NCI-H2029 (cell line): ENCODE data around the gene NPIPA1.
"Not testable (repeated sequence)": the region's sequence is repeated elsewhere in the genome, so short reads cannot be mapped to it uniquely, and the experiment has no call there.

Source experiments
- DNase-seq: peaks from one replicate; lab custom pipeline; 2025; lab: John Stamatoyannopoulos, UW

Gene NPIPA1

DNA sequence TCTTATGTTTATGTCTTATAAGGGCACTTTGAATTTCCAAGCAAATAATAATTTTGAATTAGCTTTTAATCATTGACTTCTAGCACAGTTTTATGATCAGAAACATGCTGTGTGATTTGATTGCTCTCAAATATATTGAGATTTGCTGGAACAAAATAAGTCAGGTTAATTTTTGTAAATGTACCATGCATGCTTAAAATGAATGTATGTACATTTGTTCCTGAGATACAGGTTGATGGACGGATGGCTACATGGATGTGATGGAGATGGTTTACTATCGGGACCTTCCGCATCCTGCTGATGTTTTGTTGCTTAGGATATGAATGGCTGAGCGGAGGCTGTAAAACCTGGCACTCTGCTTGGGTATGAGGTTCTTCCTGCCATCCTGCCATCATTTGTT is at the start of gene NPIPA1:
Gene NPIPA1, plus strand, starts transcription at position 301 of the 400 bp plus-strand sequence. Its CDS starts 0 bp downstream, at position 301.
- DNase-seq: not testable (repeated sequence)

DNA sequence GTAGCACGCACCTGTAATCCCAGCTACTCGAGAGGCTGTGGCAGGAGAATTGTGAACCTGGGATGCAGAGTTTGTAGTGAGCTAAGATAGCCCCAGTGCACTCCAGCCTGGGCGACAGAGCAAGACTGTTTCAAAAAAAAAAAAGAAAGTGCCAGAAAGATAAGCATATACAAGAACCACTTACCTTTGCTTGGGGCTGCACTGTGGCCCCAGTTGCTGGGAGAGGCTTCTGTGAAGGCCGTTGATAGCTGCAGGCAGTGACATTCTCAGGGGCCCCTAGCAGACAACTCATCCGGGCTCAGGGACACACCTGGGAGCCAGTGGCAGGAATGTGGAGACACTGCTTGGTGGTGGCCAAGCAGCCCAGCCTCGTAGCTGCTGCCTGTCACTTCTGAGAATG is 45.1 kb upstream of the NPIPA1 start:
- not testable (repeated sequence) for DNase-seq

DNA sequence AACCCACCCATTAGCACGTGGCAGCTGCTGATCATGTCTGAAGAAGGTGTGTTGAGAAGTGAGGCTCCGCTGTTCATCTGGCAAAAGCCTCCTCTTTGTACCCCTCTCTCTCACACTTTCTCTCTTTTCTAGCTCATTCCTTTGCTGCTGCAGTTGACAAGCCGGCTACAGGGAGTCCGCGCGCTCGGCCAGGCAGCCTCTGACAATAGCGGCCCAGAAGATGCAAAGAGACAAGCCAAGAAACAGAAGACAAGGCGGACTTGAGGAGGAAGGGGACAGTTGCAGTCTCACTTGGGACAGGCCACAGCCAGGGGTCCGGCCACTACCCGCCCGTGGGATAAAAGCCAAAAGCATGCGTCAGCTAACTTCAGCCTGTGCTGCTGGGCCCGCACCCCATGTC is 41.9 kb upstream of the NPIPA1 start:
- not testable (repeated sequence) for DNase-seq

DNA sequence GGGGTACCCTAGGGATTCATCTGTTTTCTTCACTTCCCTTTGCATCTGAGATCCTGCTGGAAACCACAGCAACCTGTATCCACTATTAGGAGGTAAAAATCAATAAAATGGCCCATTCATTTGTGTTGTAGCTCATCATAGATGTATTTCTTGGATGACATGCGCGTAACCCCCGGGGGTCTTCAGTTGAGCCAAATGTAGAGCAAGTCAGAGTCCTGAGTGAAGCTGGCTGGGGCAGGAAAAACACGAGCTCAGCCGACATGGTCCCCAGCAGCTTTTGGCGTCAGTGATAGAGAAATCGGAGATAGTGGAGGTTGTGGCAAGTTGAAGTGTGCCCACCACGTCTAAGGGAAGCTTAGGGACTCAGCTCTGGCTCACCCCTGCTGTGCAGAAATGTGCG is 41.2 kb upstream of the NPIPA1 start:
- not testable (repeated sequence) for DNase-seq

DNA sequence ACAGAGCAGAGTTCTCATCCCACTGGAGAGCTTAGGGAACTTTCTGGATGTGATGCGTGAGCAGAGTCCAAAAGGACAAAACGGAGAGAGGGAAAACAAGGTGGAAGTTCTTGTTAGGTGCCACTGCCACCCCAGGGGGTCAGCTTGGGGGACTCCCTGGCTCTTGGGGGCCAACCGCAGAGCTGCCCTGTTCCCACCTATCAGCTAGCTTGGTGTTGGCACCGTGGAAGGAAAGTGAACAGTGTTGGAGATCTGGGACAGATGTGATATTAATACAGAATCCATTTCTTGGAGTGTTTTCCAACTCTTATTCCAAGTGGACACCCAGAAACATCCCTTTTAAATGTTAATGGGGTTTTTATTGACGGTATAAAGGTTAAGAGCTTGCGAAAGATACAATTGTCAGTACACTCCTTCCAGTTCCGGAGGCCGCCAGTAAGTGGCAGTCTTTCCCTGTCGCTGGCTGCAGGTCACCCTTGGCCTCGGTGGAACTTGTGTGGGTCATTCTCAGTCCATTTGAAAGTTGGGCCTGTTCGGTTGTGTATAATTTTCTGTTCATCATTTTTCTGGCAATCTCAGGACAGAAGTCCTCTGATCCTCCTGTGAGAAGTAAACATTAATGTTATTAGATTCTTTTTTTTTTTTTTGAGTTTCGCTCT is 40.1 kb upstream of the NPIPA1 start:
- not testable (repeated sequence) for DNase-seq

DNA sequence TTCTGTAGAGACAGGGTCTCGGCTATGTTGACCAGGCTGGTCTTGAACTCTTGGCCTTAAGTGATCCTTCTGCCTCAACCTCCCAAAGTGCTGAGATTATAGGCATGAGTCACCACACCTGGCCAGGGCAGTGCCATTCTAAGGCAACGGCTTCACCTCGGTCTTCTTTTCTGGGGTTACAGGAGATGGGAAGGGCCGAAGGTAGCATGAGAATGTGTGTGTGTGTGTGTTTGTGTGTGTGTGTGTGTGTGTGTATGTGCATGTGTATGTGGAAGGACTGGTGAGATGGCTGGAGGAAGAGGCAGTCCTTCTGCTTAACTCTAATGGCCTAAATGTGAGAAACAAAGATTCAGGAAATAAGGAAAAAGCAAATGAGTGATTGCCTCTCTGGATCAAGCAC is 39.1 kb upstream of the NPIPA1 start:
- not testable (repeated sequence) for DNase-seq

DNA sequence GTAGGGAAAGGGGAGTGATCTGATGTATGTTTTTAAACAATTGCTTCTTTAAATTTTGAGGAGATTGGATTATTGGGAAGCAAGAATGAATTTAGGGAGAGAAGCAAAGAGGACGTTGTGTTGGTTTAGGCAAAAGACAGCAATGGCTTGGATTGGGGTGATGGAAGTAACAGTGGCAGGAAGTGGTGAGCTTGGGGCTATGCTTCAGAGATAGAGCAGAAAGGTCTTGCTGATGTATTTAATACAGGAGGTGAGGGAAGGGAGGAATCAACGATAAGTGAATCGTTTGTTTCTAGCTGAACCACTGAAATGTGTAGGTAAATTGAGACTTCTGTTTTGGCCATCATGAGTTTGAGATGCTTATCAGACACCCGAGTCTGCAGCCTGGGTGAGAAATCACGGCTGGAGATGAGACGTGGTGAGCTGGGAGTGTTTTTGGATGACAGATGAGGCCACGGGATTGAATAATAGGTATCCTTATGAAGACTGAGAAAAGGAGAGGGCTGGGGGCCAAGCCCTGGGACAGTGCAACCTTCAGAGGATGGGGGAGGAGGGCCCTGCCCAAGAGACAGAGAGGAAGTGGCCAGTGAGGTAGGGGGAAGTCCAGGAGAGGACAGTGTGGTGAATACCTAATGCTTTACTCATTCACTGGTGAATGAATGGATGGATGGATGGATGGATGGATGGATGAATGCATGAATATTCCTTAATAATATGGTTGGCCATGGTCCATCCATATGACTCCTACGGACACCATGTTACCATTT is 33.9 kb upstream of the NPIPA1 start:
- DNase-seq: not testable (repeated sequence)

DNA sequence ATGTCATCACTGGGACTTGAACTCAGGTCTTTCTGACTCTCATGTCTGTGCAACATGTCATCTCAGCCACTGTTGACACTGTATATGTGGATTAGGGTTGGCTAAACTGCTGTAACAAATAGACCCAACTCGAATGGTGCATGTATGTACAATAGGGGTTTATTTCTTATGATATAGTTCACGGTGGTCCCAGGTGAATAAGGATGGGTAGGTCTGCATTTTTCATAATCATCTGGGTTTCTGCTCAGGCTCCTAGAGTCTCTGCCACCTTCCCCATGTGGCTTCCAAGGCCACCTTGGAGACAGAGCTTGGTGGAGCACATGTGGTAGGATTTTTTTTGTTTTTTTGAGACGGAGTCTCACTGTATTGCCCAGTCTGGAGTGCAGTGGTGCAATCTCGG is 27.5 kb upstream of the NPIPA1 start:
- not testable (repeated sequence) for DNase-seq

DNA sequence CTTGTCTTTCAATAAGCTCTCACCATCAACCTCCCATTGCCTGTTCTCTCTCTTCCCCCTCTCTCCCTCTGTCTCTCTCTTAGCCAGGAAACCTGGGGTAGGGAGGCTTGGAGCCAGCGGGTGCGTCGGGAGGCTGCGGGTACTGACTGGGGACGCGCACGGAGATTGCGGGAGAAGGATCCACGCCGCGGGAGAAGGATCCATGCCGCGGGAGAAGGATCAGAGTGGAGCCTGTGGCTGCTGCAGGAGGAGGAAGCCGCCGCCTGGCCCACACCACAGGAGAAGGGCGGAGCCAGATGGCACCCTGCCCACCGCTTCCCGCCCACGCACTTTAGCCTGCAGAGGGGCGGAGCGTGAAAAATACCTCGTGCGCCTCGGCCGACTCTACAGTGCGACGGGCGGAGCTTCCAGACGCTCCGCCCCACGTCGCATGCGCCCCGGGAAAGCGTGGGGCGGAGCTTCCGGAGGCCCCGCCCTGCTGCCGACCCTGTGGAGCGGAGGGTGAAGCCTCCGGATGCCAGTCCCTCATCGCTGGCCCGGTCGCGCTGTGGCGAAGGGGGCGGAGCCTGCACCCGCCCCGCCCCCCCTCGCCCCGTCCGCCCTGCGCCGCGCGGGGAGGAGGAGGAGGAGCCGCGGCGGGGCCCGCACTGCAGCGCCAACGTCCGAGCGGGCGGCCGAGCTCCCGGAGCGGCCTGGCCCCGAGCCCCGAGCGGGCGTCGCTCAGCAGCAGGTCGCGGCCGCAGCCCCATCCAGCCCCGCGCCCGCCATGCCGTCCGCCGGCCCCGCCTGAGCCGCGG is 26.2 kb upstream of the NPIPA1 start:
- DNase-seq: not testable (repeated sequence)

DNA sequence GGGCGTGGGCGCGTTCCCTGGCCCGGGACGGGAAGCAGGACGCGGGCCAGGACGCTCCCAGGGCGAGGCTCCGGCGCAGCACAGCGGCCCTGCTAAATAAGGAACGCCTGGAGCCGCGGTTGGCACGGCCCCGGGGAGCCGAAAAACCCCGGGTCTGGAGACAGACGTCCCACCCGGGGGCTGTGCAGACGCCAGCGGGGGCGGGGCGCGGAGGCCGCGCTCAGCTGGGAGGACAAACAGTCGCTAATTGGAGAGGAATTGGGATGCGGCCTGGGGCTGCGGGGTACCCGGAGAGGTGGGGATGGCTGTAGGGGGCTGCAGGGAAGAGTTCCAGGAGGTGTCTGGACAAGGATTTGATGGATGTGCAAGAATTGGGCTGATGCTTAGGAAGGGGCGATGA is 25.3 kb upstream of the NPIPA1 start:
- DNase-seq: not testable (repeated sequence)

DNA sequence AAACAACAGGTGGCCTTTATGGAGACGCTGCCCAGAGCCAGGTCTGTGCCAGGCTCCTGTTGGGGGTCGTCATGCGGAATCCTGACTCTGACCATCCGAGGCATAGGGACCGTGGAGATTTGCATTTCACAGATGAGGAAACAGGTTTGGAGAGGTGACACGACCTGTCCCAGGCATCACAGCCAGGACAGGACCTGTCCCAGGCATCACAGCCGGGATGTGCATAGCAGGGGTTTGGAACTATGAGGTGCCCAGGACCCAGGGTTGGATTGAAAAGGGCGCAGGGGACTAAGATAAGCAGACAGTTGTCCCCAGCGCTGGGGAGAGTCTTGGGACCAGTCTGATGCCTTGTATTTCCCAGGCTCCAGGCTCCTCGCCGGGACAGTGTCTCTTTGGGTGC is 24.7 kb upstream of the NPIPA1 start:
- not testable (repeated sequence) for DNase-seq

DNA sequence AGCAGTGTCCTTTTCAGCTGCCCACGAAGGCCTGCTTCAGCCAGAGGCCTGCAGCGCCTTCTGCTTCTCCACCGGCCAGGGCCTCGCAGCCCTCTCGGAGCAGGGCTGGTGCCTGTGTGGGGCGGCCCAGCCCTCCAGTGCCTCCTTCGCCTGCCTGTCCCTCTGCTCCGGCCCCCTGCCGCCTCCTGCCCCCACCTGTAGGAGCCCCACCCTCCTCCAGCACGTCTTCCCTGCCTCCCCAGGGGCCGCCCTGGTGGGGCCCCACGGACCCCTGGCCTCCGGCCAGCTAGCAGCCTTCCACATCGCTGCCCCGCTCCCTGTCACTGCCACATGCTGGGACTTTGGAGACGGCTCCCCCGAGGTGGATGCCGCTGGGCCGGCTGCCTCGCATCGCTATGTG is 18.7 kb upstream of the NPIPA1 start:
- DNase-seq: not testable (repeated sequence)

DNA sequence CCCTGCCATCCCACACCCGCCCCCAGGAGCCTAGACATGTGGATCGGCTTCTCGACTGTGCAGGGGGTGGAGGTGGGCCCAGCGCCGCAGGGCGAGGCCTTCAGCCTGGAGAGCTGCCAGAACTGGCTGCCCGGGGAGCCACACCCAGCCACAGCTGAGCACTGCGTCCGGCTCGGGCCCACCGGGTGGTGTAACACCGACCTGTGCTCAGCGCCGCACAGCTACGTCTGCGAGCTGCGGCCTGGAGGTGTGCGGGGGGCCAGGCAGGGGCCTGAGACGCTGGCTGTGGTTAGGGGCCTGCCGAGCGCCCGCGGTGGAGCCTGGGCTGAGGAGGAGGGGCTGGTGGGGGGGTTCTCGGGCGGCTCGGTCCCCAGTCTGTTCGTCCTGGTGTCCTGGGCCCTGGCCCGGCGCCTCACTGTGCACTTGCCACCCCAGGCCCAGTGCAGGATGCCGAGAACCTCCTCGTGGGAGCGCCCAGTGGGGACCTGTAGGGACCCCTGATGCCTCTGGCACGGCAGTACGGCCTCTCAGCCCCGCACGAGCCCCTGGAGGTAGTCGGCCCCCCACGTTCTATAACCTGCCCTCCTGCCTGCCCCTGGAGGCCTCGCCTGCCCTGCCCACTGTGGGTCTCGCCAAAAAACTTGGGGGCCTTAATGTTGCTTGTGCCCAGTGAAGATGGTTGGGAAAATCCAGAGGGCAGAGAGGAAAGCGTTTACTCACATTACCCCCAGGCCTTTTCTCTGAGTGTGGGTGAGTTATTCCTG is 17.2 kb upstream of the NPIPA1 start:
- not testable (repeated sequence) for DNase-seq

DNA sequence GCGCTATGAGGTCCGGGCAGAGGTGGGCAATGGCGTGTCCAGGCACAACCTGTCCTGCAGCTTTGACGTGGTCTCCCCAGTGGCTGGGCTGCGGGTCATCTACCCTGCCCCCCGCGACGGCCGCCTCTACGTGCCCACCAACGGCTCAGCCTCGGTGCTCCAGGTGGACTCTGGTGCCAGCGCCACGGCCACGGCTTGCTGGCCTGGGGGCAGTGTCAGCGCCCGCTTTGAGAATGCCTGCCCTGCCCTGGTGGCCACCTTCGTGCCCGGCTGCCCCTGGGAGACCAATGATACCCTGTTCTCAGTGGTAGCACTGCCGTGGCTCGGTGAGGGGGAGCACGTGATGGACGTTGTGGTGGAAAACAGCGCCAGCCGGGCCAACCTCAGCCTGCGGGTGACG is 15.0 kb upstream of the NPIPA1 start:
- not testable (repeated sequence) for DNase-seq

DNA sequence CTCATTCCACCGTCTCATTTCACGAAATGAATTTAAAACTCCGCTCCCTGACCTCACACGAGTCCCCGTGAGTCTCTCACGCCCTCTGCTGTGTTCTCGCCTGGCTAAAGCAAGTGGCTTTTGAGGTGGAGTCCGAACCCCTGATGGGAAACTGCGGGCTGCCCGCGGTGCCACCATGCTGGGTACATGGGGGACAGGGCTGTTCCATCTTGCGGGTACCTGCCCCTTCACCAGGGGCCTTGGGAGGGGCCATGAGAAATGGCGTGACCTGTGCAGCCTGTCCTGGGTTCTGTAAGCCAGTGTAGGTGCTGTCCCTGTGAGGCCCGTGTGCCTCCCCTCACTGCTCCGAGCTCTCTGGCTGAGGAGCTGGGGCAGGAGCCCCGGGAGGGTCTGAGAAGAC is 14.3 kb upstream of the NPIPA1 start:
- not testable (repeated sequence) for DNase-seq

DNA sequence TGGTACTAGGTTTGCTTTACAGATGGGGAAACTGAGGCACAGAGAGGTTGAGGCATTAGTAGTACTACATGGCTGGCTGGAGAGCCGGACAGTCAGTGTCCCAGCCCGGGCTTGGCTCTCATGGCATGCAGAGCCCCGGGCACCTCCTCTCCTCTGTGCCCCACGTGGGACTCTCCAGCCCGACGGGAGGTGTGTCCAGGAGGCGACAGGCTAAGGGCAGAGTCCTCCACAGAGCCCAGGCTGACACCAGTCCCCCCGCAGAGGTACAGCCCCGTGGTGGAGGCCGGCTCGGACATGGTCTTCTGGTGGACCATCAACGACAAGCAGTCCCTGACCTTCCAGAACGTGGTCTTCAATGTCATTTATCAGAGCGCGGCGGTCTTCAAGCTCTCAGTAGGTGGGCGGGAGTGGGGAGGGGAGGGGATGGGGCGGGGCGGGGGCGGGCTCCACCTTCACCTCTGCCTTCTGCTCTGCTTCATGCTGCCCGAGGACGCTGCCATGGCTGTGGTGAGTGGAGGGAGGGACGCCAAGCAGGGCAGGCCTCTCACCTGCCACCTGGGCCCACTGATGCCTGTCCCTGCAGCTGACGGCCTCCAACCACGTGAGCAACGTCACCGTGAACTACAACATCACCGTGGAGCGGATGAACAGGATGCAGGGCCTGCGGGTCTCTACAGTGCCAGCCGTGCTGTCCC is 13.7 kb upstream of the NPIPA1 start:
- DNase-seq: not testable (repeated sequence)

DNA sequence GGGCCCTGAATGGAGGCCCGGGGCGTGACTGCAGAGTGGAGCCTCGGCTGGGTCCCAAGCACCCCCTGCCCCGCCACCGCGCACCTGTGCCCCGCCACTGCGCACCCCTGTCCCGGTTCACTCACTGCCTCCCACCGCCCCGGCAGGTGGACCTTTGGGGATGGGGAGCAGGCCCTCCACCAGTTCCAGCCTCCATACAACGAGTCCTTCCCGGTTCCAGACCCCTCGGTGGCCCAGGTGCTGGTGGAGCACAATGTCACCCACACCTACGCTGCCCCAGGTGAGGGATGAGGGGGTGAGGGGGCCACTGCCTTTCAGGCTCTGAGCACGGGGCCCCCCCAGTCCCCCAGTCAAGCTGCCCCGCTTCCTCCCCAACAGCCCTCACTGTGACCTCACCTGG is 12.9 kb upstream of the NPIPA1 start:
- DNase-seq: not testable (repeated sequence)

DNA sequence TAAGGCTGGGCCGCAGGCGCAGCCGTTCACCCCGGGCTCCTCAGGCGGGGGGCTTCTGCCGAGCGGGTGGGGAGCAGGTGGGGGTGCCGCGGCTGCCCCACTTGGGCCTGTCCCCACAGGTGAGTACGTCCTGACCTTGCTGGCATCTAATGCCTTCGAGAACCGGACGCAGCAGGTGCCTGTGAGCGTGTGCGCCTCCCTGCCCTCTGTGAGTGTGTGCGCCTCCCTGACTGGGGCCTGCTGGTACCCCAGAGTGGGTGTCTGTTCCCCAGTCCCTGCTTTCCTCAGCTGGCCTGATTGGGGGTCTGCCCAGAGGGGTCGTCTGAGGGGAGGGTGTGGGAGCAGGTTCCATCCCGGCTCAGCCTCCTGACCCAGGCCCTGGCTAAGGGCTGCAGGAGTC is 12.3 kb upstream of the NPIPA1 start:
- DNase-seq: not testable (repeated sequence)

DNA sequence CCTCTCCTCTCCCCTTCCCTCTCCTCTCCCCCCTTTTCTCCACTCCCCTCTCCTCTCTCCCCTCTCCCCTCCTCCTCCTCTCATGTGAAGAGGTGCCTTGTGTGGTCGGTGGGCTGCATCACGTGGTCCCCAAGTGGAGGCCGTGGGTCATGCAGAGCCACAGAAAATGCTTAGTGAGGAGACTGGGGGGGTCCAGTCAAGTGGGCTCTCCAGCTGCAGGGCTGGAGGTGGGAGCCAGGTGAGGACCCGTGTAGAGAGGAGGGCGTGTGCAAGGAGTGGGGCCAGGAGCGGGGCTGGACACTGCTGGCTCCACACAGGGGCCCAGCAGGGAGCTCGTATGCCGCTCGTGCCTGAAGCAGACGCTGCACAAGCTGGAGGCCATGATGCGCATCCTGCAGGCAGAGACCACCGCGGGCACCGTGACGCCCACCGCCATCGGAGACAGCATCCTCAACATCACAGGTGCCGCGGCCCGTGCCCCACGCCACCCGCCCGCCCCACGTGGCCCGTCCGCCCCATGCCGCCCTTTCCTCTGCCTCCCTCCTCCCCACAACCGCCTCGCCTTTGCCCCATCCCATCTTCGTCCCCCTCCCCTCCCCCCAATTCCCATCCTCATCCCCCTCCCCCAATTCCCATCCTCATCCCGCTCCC is 9.1 kb upstream of the NPIPA1 start:
- DNase-seq: not testable (repeated sequence)

DNA sequence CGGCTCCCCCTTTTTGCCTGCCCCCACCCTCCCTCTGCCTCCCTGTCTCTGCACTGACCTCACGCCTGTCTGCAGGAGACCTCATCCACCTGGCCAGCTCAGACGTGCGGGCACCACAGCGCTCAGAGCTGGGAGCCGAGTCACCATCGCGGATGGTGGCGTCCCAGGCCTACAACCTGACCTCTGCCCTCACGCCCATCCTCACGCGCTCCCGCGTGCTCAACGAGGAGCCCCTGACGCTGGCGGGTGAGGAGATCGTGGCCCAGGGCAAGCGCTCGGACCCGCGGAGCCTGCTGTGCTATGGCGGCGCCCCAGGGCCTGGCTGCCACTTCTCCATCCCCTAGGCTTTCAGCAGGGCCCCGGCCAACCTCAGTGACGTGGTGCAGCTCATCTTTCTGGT is 8.1 kb upstream of the NPIPA1 start:
- not testable (repeated sequence) for DNase-seq

DNA sequence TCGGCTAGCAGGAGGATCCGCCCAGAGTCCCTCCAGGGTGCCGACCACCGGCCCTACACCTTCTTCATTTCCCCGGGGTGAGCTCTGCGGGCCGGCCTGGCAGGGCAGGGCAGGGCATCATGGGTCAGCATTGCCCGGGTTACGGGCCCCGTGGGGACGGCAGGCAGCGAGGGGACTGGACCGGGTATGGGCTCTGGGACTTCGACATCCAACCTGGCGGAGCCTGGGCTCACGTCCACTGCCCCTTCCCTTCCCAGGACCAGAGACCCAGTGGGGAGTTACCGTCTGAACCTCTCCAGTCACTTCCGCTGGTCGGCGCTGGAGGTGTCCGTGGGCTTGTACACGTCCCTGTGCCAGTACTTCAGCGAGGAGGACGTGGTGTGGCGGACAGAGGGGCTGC is 7.0 kb upstream of the NPIPA1 start:
- not testable (repeated sequence) for DNase-seq
